ENCODE measurements around the gene USP43.

Gene USP43

DNA sequence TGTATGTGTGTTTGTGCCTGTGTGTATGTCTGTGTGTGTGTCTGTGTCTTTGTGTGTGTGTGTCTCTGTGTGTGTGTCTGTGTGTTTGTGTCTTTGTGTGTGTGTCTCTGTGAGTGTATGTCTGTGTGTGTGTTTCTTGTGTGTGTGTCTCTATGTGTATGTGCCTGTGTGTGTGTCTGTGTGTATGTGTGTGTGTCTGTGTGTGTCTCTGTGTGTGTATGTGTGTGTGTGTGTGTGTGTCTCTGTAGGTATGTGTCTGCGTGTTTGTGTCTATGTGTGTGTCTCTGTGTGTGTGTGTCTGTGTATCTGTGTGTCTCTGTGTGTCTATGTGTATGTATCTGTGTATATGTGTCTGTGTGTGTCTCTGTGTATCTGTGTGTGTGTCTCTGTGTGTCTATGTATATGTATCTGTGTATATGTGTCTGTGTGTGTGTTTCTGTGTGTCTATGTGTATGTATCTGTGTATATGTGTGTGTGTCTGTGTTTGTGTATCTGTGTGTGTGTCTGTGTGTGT, 70.2 kb downstream of the USP43 start:
- DNase-seq: no peak

DNA sequence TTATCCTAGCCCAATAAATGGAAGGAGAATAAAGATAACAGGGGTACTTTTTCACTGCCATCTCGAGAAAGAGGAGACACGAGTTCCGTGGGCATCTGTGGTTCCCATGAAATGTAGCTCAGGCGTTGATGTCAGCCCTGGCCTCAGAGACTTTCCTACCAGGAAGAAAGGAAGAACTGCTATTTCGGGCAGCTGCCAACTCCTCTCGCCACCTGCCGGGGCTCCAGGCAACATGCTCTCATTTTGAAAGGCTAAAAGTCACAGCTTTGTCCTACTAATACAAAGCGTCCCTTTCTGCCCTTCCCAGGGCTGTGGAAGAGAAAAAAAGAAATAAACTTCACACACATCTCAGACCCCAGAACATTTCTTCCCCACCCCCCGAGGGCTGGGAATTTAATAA, 80.3 kb downstream of the USP43 start:
- DNase-seq: no peak

GRCh38 chr17:9726291-9726690, 81.0 kb downstream of the USP43 start:
- no peak for DNase-seq

GRCh38 chr17:9728005-9728404, 82.7 kb downstream of the USP43 start:
- no peak for DNase-seq

DNA sequence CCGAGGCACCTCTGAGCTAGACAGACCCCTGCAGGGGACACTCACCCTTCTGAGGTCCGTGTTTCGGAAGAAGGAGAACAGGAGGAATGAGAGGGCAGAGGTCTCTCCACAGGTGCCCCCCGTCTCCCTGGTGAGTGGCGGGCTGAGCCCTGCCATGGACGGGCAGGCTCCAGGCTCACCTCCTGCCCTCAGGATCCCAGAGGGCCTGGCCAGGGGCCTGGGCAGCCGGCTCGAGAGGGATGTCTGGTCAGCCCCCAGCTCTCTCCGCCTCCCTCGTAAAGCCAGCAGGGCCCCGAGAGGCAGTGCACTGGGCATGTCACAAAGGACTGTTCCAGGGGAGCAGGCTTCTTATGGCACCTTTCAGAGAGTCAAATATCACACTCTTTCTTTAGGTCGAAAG, 83.2 kb downstream of the USP43 start:
- DNase-seq: no peak

- DNase-seq: peak; percentile 36
These were observed 83.8 kb downstream of the USP43 start for GRCh38 chr17:9729034-9729650.

- DNase-seq: no peak
These were observed 84.6 kb downstream of the USP43 start for GRCh38 chr17:9729735-9730420.

DNA sequence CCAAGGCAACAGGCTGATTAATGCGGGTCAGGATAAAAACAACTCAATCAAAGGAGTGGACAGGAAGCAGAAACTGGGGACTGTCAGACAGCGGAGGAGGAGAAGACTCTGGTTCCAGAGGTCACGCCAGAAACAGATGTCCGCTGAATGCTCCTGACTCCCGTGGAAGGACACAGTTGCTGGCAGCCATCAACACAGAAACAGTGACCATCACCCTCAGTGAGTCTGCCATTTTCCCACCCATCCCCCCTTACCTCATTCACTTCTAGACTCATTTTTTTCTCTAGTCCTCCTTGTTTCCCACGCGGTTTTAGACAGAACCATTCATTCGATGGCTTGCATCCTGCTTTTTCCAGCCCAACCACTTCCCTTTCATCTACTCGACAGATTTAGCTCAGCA, 105.2 kb downstream of the USP43 start:
- DNase-seq: no peak

DNA sequence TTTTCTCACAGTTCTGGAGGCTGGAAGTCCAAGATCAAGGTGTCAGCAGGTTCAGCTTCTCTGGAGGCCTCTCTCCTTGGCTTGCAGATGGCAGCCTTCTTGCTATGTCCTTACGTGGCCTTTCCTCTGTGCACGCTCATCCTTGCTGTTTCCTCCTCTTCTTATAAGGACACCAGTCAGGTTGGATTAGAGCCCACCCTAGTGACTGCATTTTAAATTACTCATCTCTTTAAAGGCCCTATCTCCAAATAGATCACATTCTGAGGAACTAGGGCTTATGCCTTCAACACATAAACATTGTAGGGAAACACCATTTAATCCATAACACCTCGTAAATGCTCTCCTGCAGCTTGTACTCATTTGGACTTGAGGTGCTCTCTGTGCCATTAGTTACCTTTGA, 109.8 kb downstream of the USP43 start:
- DNase-seq: no peak

DNA sequence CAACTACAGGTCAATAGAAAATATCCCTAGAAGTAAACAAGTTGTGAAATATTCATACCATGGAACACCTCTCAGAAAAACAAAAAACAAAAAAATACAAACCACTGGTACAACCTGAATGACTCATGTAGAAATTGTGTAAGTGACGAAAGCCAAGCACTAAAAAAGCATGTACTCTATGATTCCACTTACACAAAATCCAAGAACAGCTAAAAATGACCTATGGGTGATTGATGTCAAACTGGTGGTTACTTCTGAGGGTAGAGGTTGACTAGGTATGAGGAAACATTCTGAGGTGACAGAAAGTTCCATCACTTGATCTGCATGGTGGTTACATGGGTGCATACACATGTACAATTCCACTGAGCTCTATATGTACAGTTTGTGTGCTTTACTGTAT, 114.9 kb downstream of the USP43 start:
- DNase-seq: no peak

DNA sequence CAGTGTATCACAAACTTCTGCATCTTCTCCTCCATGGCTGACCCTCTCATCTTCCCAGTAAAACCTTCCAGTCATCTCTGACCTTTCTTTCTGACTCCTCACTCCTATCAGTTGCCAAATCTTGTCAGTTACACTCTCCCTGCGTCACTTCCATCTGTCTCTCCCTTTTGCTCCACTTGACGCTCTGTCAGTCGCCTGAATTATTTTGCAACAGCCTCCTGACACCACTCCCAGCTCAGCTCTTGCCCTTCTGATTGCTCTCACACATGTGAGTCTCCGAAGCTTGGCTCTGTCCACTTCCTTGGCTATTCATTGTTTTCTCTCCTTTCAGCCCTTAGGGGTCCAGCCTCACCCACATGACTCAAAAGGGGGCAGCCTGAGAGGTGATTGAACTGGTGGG, 118.3 kb downstream of the USP43 start:
- DNase-seq: no peak

- no peak for DNase-seq
These were observed 120.0 kb downstream of the USP43 start for GRCh38 chr17:9765322-9765721.

DNA sequence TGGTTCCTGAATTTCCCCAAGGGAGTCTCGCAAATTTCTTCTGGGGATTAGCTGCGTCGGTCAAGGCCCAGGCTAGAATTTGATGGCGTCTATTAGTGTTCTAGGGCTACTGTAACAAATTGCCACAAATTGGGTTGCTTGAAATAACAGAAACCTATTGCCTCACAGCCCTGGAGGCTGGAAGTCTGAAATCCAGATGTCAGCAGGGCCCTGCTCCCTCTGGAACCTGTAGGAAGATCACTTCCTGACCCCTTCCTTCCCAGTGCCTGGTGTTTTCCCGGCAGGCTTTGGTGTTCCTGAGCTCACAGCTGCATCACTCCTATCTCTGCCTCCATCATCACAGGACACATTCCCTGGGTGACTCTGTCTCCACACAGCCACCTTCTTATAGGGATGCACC, 121.7 kb downstream of the USP43 start:
- DNase-seq: no peak

- no peak for DNase-seq
These were observed 122.2 kb downstream of the USP43 start for GRCh38 chr17:9767432-9767991.

DNA sequence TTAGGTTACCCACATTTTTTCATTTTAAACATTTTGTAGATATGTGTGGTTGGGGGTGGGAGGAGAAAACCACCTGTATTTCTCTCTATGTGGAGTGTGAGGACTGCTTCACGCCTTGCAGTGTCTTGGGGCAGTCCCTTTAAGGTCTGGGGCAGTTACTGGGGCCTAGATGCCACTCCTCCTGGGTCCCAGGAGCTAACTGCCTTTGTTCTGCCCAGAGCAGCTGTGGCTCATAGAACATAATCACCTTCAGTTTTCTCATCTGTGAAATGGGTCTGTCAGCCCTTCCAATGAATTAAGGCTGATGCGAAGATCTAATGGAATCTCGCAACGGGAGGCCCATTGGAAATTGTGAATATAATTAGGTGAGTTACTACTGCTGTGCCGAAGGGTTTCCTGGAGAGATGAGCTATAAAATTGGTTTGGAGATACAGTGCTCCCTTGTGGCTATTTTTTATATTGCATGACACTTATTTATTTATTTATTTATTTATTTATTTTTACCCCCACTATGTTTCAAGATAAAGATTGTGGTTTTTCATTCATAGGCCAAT, 123.1 kb downstream of the USP43 start:
- DNase-seq: peak; percentile 18

GRCh38 chr17:9769036-9769695, 123.8 kb downstream of the USP43 start:
- no peak for DNase-seq

- no peak for DNase-seq
These were observed 126.1 kb downstream of the USP43 start for GRCh38 chr17:9771465-9771864.

GRCh38 chr17:9772658-9773057, 127.3 kb downstream of the USP43 start:
- DNase-seq: no peak

DNA sequence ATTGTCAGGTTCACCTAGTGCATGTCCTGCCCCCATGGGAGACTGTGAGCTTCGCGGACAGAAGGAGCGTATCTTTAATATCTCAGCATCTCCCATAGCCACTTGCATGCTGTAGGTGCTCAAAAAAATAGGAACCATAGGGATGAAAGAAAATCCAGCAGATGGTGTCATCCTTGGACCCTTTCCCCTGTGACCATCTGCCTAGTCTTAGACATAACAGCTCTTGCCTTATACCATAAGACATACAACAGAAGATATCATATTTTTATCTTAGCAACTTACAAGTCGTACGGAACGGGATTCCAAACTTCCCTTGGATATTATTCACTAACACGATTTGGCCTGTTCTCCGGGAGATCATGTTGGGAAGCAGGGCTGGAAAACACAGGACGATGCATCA, 131.6 kb downstream of the USP43 start:
- no peak for DNase-seq
